ENCODE data around the gene RFX6.

DNA sequence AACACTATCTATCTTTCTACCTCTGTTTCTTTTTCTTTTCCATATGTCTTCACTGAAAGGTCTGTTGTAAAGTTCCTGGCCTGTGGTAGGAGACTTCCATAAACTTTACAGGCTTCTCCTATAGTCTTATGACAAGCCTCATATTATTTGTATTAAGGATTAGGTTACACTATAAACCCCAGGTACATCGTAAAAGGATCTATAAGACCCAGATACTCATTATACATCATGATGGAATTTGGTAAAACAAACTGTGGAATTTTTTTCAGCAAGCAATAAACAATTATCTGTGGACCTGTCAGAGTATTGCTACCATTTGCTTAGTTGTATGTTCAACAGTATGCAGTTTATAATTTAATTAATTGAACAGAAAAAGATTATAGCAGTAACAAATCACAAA, 55.5 kb downstream of the RFX6 start:
- TF ChIP-seq, protein P1, sequence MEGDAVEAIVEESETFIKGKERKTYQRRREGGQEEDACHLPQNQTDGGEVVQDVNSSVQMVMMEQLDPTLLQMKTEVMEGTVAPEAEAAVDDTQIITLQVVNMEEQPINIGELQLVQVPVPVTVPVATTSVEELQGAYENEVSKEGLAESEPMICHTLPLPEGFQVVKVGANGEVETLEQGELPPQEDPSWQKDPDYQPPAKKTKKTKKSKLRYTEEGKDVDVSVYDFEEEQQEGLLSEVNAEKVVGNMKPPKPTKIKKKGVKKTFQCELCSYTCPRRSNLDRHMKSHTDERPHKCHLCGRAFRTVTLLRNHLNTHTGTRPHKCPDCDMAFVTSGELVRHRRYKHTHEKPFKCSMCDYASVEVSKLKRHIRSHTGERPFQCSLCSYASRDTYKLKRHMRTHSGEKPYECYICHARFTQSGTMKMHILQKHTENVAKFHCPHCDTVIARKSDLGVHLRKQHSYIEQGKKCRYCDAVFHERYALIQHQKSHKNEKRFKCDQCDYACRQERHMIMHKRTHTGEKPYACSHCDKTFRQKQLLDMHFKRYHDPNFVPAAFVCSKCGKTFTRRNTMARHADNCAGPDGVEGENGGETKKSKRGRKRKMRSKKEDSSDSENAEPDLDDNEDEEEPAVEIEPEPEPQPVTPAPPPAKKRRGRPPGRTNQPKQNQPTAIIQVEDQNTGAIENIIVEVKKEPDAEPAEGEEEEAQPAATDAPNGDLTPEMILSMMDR (IDR thresholded peaks at IDR 0.05), result no peak
- TF ChIP-seq EZH2 (IDR thresholded peaks at IDR 0.05; ENCODE audit: borderline replicate concordance, insufficient read depth, low read depth, low read length, poor library complexity, severe bottlenecking), result no peak

All from B cell (primary cell).